Kidney epithelial cell (primary cell): ENCODE data around the gene JCHAIN. TPM values are rescaled to one million over a fixed set of nuclear protein-coding genes. Genes with fewer than 3 reads are reported as not detected.

ENCODE experiments used
- DNase-seq: peaks from one replicate; pipeline ENCODE4 v3.0.0-alpha.2; 2010; ENCODE audit warnings: low read depth
- H3K27me3 ChIP-seq: 2 replicates; pipeline ENCODE4 v1.6.0; 2011; ENCODE audit warnings: low read length; ENCODE audit not compliant: control insufficient read depth, insufficient read depth
- H3K36me3 ChIP-seq: 2 replicates; pipeline ENCODE4 v1.5.1; 2011; ENCODE audit warnings: low read length; ENCODE audit not compliant: control insufficient read depth, insufficient read depth
- H3K4me3 ChIP-seq: 2 replicates; pipeline ENCODE4 v1.5.1; 2011; ENCODE audit warnings: low read depth, mild to moderate bottlenecking, control low read depth, low read length
- total RNA-seq: library from RNA; depleted of rRNA; stranded (reverse); fragments of >200 nt; gene quantifications from 2 replicates; pipeline ENCODE4 v1.2.3, GENCODE V29; 2015
- TF ChIP-seq, protein P1 (sequence below): IDR thresholded peaks from 2 replicates; pipeline ENCODE4 v1.5.1; 2011; ENCODE audit warnings: mild to moderate bottlenecking, moderate library complexity, low read length, control low read depth, inconsistent platforms; ENCODE audit not compliant: insufficient read depth, poor library complexity, severe bottlenecking

The JCHAIN gene
- total RNA-seq, 1 donor from 2014 or later, result not detected

- TF ChIP-seq, protein P1, sequence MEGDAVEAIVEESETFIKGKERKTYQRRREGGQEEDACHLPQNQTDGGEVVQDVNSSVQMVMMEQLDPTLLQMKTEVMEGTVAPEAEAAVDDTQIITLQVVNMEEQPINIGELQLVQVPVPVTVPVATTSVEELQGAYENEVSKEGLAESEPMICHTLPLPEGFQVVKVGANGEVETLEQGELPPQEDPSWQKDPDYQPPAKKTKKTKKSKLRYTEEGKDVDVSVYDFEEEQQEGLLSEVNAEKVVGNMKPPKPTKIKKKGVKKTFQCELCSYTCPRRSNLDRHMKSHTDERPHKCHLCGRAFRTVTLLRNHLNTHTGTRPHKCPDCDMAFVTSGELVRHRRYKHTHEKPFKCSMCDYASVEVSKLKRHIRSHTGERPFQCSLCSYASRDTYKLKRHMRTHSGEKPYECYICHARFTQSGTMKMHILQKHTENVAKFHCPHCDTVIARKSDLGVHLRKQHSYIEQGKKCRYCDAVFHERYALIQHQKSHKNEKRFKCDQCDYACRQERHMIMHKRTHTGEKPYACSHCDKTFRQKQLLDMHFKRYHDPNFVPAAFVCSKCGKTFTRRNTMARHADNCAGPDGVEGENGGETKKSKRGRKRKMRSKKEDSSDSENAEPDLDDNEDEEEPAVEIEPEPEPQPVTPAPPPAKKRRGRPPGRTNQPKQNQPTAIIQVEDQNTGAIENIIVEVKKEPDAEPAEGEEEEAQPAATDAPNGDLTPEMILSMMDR, result no peak
- H3K36me3 ChIP-seq, result no peaks in the 10 kb centered on the region
- no peak for DNase-seq
- H3K27me3 ChIP-seq, result no peaks in the 10 kb centered on the region
- no peak overlapping the region for H3K4me3 ChIP-seq
Measured at GRCh38 chr4:70681704-70682103, 15.4 kb upstream of the JCHAIN start.

GRCh38 chr4:70680934-70681333 is 14.6 kb upstream of the JCHAIN start:
- DNase-seq, result no peak
- H3K36me3 ChIP-seq, result no peaks in the 10 kb centered on the region
- H3K4me3 ChIP-seq, result no peak overlapping the region
- TF ChIP-seq, protein P1, result no peak
- H3K27me3 ChIP-seq, result no peaks in the 10 kb centered on the region

DNA sequence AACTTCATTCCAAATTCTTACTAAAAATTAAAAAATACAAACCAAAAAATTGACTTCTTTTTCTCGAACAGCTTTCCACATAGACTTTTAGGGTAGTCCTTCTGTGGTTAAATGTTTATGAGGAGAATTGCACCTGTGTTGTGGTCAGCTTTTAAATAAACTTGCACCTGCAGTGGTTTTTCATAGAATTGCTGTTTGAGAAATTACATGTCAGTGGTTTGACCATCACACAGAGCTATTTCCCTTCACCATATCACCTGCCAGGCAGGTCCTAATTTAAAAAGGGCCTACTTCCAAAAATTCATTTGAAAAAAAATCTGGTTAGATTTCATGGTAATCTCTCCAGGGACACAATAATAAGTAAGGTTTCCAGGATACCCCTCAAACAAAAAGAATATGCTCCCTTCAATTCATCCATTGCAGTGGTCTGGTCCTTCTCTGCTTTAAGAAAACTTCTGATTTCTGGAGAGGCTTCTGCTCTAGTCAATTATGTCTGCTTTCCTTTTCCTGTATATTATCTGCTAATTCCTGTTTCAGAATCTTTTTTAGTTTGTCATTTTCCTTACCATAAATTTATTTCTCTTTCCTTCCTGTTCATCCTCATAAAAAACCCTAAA is 12.2 kb upstream of the JCHAIN start:
- H3K36me3 ChIP-seq, result no peaks in the 10 kb centered on the region
- H3K27me3 ChIP-seq, result no peaks in the 10 kb centered on the region
- H3K4me3 ChIP-seq, result no peak overlapping the region
- no peak for DNase-seq
- TF ChIP-seq, protein P1, result no peak

- no peak for DNase-seq
- Histone ChIP-seq H3K27me3 (no peaks in the 10 kb centered on the region), H3K4me3 (no peak overlapping the region), H3K36me3 (no peaks in the 10 kb centered on the region)
- TF ChIP-seq, protein P1, result no peak
Measured at GRCh38 chr4:70676554-70677090, 10.3 kb upstream of the JCHAIN start.

DNA sequence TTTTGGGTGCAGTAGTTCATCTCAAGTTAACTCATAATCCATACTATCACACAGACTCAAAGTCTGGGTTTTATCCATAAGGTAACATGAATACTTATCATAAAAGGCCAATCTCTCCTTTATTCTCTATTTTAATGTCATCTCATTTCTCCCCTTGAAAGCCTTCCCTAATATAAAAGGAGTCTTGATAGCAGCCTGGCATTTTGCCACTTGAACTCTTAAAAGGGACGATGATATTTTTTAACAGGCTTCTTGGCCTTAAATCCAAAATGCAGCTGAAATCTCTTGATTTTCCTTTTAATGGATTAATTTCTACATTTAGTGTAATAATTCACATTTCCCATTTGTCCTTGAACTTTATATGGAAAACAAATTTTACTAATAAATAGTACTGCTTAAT is 8.4 kb upstream of the JCHAIN start:
- no peak overlapping the region for H3K4me3 ChIP-seq

More for the DNA sequence above, 8.4 kb upstream of the JCHAIN start:
- TF ChIP-seq, protein P1, result no peak
- Histone ChIP-seq H3K36me3 (no peaks in the 10 kb centered on the region), H3K27me3 (no peaks in the 10 kb centered on the region)
- DNase-seq, result no peak
